Thoracic aorta (tissue), 2 donors: ENCODE results near the gene HEPN1. TPM values are rescaled to one million over a fixed set of nuclear protein-coding genes. Genes with fewer than 3 reads are reported as not detected.

Experiments
- ATAC-seq: fragments of 150-250 bp; one replicate; pipeline ENCODE4 v1.8.0; 2017; ENCODE audit warnings: low read depth; ENCODE audit not compliant: insufficient number of reproducible peaks, low FRiP score
- DNase-seq: peaks from one replicate; pipeline ENCODE4 v3.0.0-alpha.2; 2020; ENCODE audit warnings: low spot score
- H3K27ac ChIP-seq, 2 donors: fragments of 200-600 bp; sonication (generic); 1 replicate in 1 of 2; 2 replicates in 1 of 2; pipeline ENCODE4 v1.5.1; 2016; ENCODE audit warnings: mild to moderate bottlenecking in 2 of 2, moderate library complexity in 2 of 2
- H3K27me3 ChIP-seq: fragments of 200-600 bp; sonication (generic); replicated peaks from 2 replicates; pipeline ENCODE4 v1.6.0; 2016; ENCODE audit warnings: mild to moderate bottlenecking; ENCODE audit not compliant: insufficient read depth
- H3K36me3 ChIP-seq: fragments of 200-600 bp; sonication (generic); one replicate; pipeline ENCODE4 v1.5.1; 2016
- H3K4me1 ChIP-seq, 2 donors: fragments of 200-600 bp; sonication (generic); 1 replicate in 1 of 2; 2 replicates in 1 of 2; pipeline versions ENCODE4 v1.5.1 to v1.6.0; 2016; ENCODE audit warnings: low read depth in 2 of 2, mild to moderate bottlenecking in 1 of 2; ENCODE audit not compliant: control insufficient read depth in 1 of 2
- H3K4me3 ChIP-seq: fragments of 200-600 bp; sonication (generic); 2 replicates; pipeline ENCODE4 v1.5.1; 2016; ENCODE audit warnings: mild to moderate bottlenecking
- H3K9me3 ChIP-seq: fragments of 200-600 bp; sonication (generic); 2 replicates; pipeline ENCODE4 v1.5.1; 2016
- CTCF ChIP-seq: fragments of 200-600 bp; sonication (generic); IDR thresholded peaks from one replicate; pipeline ENCODE4 v1.5.1; 2019; ENCODE audit warnings: antibody characterized with exemption
- total RNA-seq, 2 donors: library from RNA; depleted of rRNA; stranded (reverse); fragments of >200 nt; gene quantifications; one replicate each; pipeline versions ENCODE4 v1.1.0 to v1.2.3, GENCODE V29; 2016

The HEPN1 gene
- total RNA-seq, 2 donors from 2014 or later: 0.41 TPM; not detected in 1

- Histone ChIP-seq H3K27ac (no peak overlapping the region), H3K4me3 (no peak overlapping the region), H3K4me1 (no peaks in the 10 kb centered on the region), H3K27me3 (no peaks in the 10 kb centered on the region), H3K9me3 (no peaks in the 10 kb centered on the region), H3K36me3 (no peaks in the 10 kb centered on the region)
- TF ChIP-seq CTCF: no peak
- no peak for ATAC-seq
- no peak for DNase-seq
Observed at GRCh38 chr11:124890151-124890550, 28.9 kb upstream of the HEPN1 start.

DNA sequence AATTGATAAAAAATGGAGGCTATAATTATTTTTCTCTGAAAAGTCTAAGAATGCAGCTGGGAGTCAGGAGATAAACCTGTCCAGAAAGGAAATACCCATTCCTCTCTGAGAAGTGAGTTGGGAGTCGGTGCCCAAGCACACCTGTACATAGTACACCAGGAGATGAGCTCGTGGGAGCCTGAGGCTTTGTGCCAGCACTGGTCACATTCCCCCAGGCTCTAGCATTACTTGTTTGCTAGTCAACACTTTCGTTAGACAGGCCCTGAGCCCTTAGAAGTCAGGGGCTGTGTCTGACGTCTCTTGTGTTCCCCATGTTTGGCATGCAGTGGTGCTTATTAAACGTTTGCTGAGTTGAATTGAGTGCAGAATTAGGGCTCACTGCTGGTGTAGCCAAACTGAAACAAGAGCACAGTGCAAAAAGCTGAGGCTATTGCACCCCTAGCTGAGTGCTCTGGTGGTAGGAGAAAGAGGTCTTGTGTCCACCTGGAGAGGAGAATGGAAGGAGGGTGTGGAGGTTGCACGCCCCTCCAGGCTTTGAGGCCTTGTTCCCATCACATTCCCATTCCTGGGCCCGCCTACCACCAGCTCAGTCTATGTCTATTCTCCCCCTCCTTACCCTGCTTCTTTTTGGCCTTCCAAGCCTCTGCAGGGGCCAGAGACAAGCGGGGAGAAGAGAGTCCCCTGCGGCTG lies 28.2 kb upstream of the HEPN1 start:
- no peak for ATAC-seq
- no peak for DNase-seq
- no peaks in the 10 kb centered on the region for H3K4me1 ChIP-seq
- H3K9me3 ChIP-seq: no peaks in the 10 kb centered on the region
- H3K27ac ChIP-seq: no peak overlapping the region
- TF ChIP-seq CTCF: no peak
- no peaks in the 10 kb centered on the region for H3K27me3 ChIP-seq
- no peak overlapping the region for H3K4me3 ChIP-seq
- H3K36me3 ChIP-seq: no peaks in the 10 kb centered on the region

DNA sequence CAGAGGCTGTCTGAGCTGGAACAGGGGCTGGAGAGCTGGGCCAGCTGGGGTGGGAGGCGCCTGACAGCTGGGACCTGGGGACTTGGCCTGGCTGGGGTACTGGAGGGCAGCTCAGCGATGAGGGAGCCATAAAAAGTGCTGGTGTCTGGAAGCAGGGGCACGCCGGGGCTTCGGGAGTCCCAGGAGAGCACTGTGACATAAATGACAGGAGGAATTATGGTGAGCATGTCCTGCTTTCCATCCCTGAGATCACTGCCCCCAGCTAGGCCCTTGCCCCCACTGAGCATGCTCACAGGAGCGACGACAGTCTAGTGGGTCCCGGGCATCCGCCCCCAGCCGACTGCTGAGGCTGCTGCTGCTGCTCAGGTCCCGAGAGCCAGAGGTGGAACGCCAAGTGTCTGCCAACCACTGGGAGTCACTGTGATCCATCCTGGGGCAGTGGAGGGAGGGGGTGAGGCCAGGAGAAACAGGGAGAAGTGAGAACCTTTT lies 27.6 kb upstream of the HEPN1 start:
- no peaks in the 10 kb centered on the region for H3K36me3 ChIP-seq
- no peaks in the 10 kb centered on the region for H3K27me3 ChIP-seq
- ATAC-seq (no peak), DNase-seq (no peak)
- TF ChIP-seq CTCF: no peak
- no peaks in the 10 kb centered on the region for H3K4me1 ChIP-seq
- H3K9me3 ChIP-seq: no peaks in the 10 kb centered on the region
- no peak overlapping the region for H3K27ac ChIP-seq
- no peak overlapping the region for H3K4me3 ChIP-seq

DNA sequence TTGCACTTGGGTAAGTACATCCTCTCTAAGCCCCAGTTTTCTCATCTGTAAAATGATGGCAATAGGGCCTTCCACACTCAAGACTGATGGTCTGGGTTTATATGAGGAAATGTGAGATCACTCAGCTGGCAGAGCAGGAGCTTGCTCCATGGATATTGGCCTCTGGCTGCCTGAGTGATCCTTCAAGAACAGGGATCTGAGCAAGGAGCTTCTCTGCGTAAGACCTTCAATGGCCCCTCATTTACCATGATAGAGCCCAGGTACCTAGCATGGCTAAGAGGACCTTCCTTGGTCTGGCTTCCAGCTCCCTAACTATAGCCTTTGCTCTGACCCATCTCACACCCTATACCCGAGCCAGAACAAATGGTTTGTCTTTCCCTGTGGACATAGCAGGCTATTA lies 26.9 kb upstream of the HEPN1 start:
- Histone ChIP-seq H3K27me3 (no peaks in the 10 kb centered on the region), H3K27ac (no peak overlapping the region), H3K4me3 (no peak overlapping the region), H3K36me3 (no peaks in the 10 kb centered on the region), H3K9me3 (no peaks in the 10 kb centered on the region), H3K4me1 (no peaks in the 10 kb centered on the region)
- no peak for DNase-seq
- TF ChIP-seq CTCF: no peak
- ATAC-seq: no peak

- no peaks in the 10 kb centered on the region for H3K4me1 ChIP-seq
- no peak for TF ChIP-seq CTCF
- ATAC-seq: no peak
- DNase-seq: no peak
- no peaks in the 10 kb centered on the region for H3K36me3 ChIP-seq
- H3K4me3 ChIP-seq: no peak overlapping the region
- H3K27me3 ChIP-seq: no peaks in the 10 kb centered on the region
- H3K9me3 ChIP-seq: no peaks in the 10 kb centered on the region
- H3K27ac ChIP-seq: no peak overlapping the region
Observed at GRCh38 chr11:124892750-124893454, 26.1 kb upstream of the HEPN1 start.
